ENCODE measurements around the gene SKIC2. TPM values are rescaled to one million over a fixed set of nuclear protein-coding genes. Genes with fewer than 3 reads are reported as not detected.

SKIC2 gene
- total and polyA plus RNA-seq, 2 of the 8 experiments (the other 6 are each of a cell fraction or from before 2014, with no cell fraction given), result 42.1 to 59.7 TPM

DNA sequence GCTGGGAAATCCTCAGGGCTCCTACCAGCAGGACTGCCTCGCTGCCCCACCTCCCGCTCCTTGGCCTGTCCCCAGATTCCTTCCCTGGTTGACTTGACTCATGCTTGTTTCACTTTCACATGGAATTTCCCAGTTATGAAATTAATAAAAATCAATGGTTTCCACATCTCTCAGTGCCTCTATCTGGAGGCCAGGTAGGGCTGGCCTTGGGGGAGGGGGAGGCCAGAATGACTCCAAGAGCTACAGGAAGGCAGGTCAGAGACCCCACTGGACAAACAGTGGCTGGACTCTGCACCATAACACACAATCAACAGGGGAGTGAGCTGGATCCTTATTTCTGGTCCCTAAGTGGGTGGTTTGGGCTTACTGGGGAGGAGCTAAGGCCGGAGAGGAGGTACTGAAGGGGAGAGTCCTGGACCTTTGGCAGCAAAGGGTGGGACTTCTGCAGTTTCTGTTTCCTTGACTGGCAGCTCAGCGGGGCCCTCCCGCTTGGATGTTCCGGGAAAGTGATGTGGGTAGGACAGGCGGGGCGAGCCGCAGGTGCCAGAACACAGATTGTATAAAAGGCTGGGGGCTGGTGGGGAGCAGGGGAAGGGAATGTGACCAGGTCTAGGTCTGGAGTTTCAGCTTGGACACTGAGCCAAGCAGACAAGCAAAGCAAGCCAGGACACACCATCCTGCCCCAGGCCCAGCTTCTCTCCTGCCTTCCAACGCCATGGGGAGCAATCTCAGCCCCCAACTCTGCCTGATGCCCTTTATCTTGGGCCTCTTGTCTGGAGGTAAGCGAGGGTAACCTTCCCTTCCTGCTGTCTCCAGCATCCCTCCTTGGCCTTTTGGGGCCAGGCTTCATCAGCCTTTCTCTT is 13.2 kb upstream of the SKIC2 start, which contains the start of gene CFB:
CFB (plus strand) TSS at position 589 of the 863 bp plus-strand sequence; CDS start at position 716, 127 bp downstream.
- Histone ChIP-seq H3K23me2 (ENCODE audit: low read depth, low read length) (no peaks in the 10 kb centered on the region), H3K79me2 (ENCODE audit: control insufficient read depth in 1 of 2, insufficient read depth in 2 of 2, low read length in 2 of 2) (no peaks in the 10 kb centered on the region), H2BK12ac (ENCODE audit: low read depth, low read length) (no peak within 1 kb of the TSS), H3K4ac (replicated peaks; ENCODE audit: insufficient read length, low read depth, low read length) (no peak within 1 kb of the TSS), H2BK15ac (ENCODE audit: low read length) (0 out of 2 replicates have a peak within 1 kb of the TSS, but pooled peaks have one; percentile 29), H3K27ac (ENCODE audit: low read depth, low read length) (no peak within 1 kb of the TSS), H2BK5ac (ENCODE audit: low read depth, low read length) (no peak within 1 kb of the TSS), H3K56ac (replicated peaks; ENCODE audit: insufficient read length, low read depth, low read length) (no peak within 1 kb of the TSS), H4K8ac (ENCODE audit: extremely low read depth, insufficient read depth, low read length) (peak within 1 kb of the TSS; percentile 64; the same call in 1 of the 2 replicates), H3K4me2 (ENCODE audit: insufficient read depth in 1 of 2, low read depth in 2 of 2, low read length in 2 of 2) (no peak within 1 kb of the TSS), H4K91ac (replicated peaks; ENCODE audit: insufficient read length, low read length) (no peak within 1 kb of the TSS), H2BK120ac (replicated peaks; ENCODE audit: low read depth, low read length) (no peak within 1 kb of the TSS), H2AK5ac (ENCODE audit: low read depth, low read length) (no peak within 1 kb of the TSS), H3K4me1 (replicated peaks in 1 of 4; ENCODE audit: control insufficient read depth in 3 of 4, insufficient read depth in 4 of 4, low read length in 3 of 4) (peaks cover 0 to 2% (median 0%) of the 10 kb centered on the region in 4 experiments; a peak in 1 of 7 replicates), H3K9me3 (ENCODE audit: insufficient read depth in 2 of 2, low read depth in 1 of 2, low read length in 1 of 2) (no peaks in the 10 kb centered on the region), H3K23ac (ENCODE audit: insufficient read length) (no peak within 1 kb of the TSS), H3K14ac (ENCODE audit: insufficient read length) (no peak within 1 kb of the TSS), H3K4me3 (ENCODE audit: extremely low read depth in 1 of 4, insufficient read depth in 2 of 4, low read depth in 3 of 4, low read length in 4 of 4) (no peak within 1 kb of the TSS), H4K20me1 (replicated peaks in 1 of 2; ENCODE audit: control insufficient read depth in 1 of 2, insufficient read depth in 2 of 2, low read length in 2 of 2) (no peaks in the 10 kb centered on the region), H3K9ac (replicated peaks in 1 of 4; ENCODE audit: extremely low read depth in 1 of 4, low read depth in 3 of 4, low read length in 3 of 4) (no peak within 1 kb of the TSS), H4K5ac (ENCODE audit: insufficient read length, low read depth, low read length) (no peak within 1 kb of the TSS), H3K36me3 (ENCODE audit: control insufficient read depth in 2 of 4, insufficient read depth in 4 of 4, low read length in 3 of 4) (peaks cover 0 to under 1% (median 0%) of the 10 kb centered on the region in 4 experiments; a peak in 1 of 8 replicates), H3K79me1 (ENCODE audit: low read depth, low read length) (no peaks in the 10 kb centered on the region), H3K27me3 (replicated peaks in 1 of 4; ENCODE audit: control insufficient read depth in 3 of 4, extremely low read depth in 1 of 4, insufficient read depth in 3 of 4, low read length in 3 of 4) (peaks cover 0 to 11% (median 2%) of the 10 kb centered on the region in 4 experiments; a peak in 3 of 7 replicates), H2BK20ac (ENCODE audit: low read length) (no peak within 1 kb of the TSS), H3K18ac (ENCODE audit: extremely low read depth, low read length) (no peak within 1 kb of the TSS), H2AFZ (ENCODE audit: low read length) (no peak within 1 kb of the TSS)
- DNase-seq (ENCODE audit: low read depth in 1 of 2, low spot score in 2 of 2), result no peak
- WGBS, 2 experiments (ENCODE audit: extremely low coverage in 1 of 2, insufficient coverage in 1 of 2, insufficient read length in 1 of 2, insufficient replicate concordance in 2 of 2, low coverage in 1 of 2, low lambda C conversion rate in 2 of 2, missing lambda C conversion rate in 1 of 2), result 79% methylated on average over 11 of the region's 11 CpGs; no CpG with 5 or more reads in 1 of the 2 experiments
- POLR2A ChIA-PET (ENCODE audit: partially characterized antibody), result interaction anchor here (0.6 to 3.4 kb wide), 14 partner anchors 9 to 282 kb away, joined by 3 to 16 read pairs (median 4); partner anchors contain the start of genes DXO, NELFE and SKIC2
- FAIRE-seq, result no peak
- CTCF ChIA-PET (ENCODE audit: partially characterized antibody), result interaction anchor here (0.7 to 2.0 kb wide), 6 partner anchors 10 to 102 kb away, joined by 3 to 6 read pairs (median 3); no protein-coding TSS in a partner anchor
- no peak for TF ChIP-seq RFX5 (IDR thresholded peaks at IDR 0.05; ENCODE audit: borderline replicate concordance, low read depth, low read length)
- no peak for TF ChIP-seq GABPA (IDR thresholded peaks at IDR 0.05; ENCODE audit: borderline replicate concordance, insufficient read depth, low read length)
- no peak for TF ChIP-seq BRCA1 (IDR thresholded peaks at IDR 0.05; ENCODE audit: low read depth, low read length)
- TF ChIP-seq EGR1 (IDR thresholded peaks at IDR 0.05; ENCODE audit: borderline replicate concordance, low read depth, low read length), result no peak
- TF ChIP-seq HDAC6 (IDR thresholded peaks at IDR 0.05; ENCODE audit: low read depth, low read length), result no peak
- no peak for TF ChIP-seq TAF1 (IDR thresholded peaks at IDR 0.05; ENCODE audit: low read depth, low read length)
- no peak for TF ChIP-seq TCF12 (IDR thresholded peaks at IDR 0.05; ENCODE audit: low read depth, low read length)
